K562 (cell line): ENCODE measurements around the gene ZNF433. TPM values are rescaled to one million over a fixed set of nuclear protein-coding genes. Genes with fewer than 3 reads are reported as not detected.
A peak's percentile ranks its signal among the peaks of the same experiment; 100 is the strongest.

ENCODE experiments used
- ATAC-seq: fragments of 200-7000 bp; cut with Tn5 transposase; 3 replicates; pipeline ENCODE4 v1.9.1; 2020; ENCODE audit warnings: moderate library complexity
- BruUV-seq: library from RNA; stranded (reverse); fragments of 400-500 nt; replicated peaks from 2 replicates; lab custom pipeline; 2021; lab: Mats Ljungman, UMichigan
- CTCF ChIA-PET: fragments of 300-600 bp; formaldehyde crosslinking; extraction: SDS; loops from one replicate; lab custom pipeline; 2021; ENCODE audit warnings: low intra/inter-chr PET ratio; lab: Yijun Ruan, JAX
- POLR2A ChIA-PET: fragments of 300-600, 350-650 bp; sonication (Branson Sonifier 250); formaldehyde crosslinking; extraction: SDS; loops from one replicate; lab custom pipeline; 2021; ENCODE audit warnings: antibody characterized with exemption, inconsistent platforms; lab: Yijun Ruan, JAX
- DNase-seq, 4 experiments: peaks; one replicate each; pipeline versions ENCODE4 v3.0.0 to v3.0.0-alpha.2; 2011 to 2018; ENCODE audit warnings: low spot score in 3 of 4, mixed read lengths in 3 of 4; ENCODE audit errors: extremely low read depth in 1 of 4
- FAIRE-seq: peaks from 2 replicates; lab custom pipeline; 2011; peaks lifted over from hg19 to GRCh38; lab: Jason Lieb, UNC
- H2AFZ ChIP-seq: 2 replicates; pipeline ENCODE4 v1.6.0; 2011; ENCODE audit warnings: low read depth, low read length, control low read depth, inconsistent platforms
- H3K27ac ChIP-seq: fragments of 200-600 bp; 3 replicates; pipeline ENCODE4 v1.8.0; 2011; ENCODE audit warnings: low read depth, mild to moderate bottlenecking, control low read depth, inconsistent platforms, low read length, moderate library complexity, mixed read lengths; ENCODE audit errors: extremely low read depth
- H3K27me3 ChIP-seq, 2 experiments: fragments of 300-600 bp in 1 of 2; 2 replicates in 1 of 2; 3 replicates in 1 of 2; pipeline versions ENCODE4 v1.6.0 to v1.8.0; 2011; ENCODE audit warnings: inconsistent platforms in 2 of 2, low read length in 2 of 2, mild to moderate bottlenecking in 1 of 2, mixed read lengths in 1 of 2, moderate library complexity in 1 of 2; ENCODE audit not compliant: control insufficient read depth in 2 of 2, insufficient read depth in 2 of 2
- H3K36me3 ChIP-seq: fragments of 300-600 bp; 3 replicates; pipeline ENCODE4 v1.8.0; 2011; ENCODE audit warnings: mild to moderate bottlenecking, low read length, inconsistent platforms; ENCODE audit not compliant: control insufficient read depth, insufficient read depth
- H3K4me1 ChIP-seq, 2 experiments: fragments of 200-600 bp in 1 of 2; replicated peaks in 1 of 2; 2 replicates in 1 of 2; 3 replicates in 1 of 2; pipeline versions ENCODE4 v1.5.1 to v1.8.0; 2011; ENCODE audit warnings: inconsistent platforms in 2 of 2, low read length in 2 of 2, mild to moderate bottlenecking in 1 of 2, mixed read lengths in 1 of 2, moderate library complexity in 1 of 2; ENCODE audit not compliant: control insufficient read depth in 2 of 2, insufficient read depth in 2 of 2
- H3K4me2 ChIP-seq: 2 replicates; pipeline ENCODE4 v1.6.1; 2011; ENCODE audit warnings: low read length, control low read depth, inconsistent platforms, mixed read lengths; ENCODE audit not compliant: insufficient read depth
- H3K4me3 ChIP-seq: fragments of 200-600 bp; sonication (generic), shearing (Covaris generic); 2 replicates; pipeline ENCODE4 v1.5.1; 2016; ENCODE audit warnings: control low read depth, inconsistent platforms
- H3K79me2 ChIP-seq: fragments of 200-600 bp; 3 replicates; pipeline ENCODE4 v1.8.0; 2011; ENCODE audit warnings: low read length, inconsistent platforms; ENCODE audit not compliant: control insufficient read depth, insufficient read depth
- H3K9ac ChIP-seq, 2 experiments: 2 replicates each; pipeline versions ENCODE4 v1.6.0 to v1.6.1; 2011; ENCODE audit warnings: low read depth in 2 of 2, low read length in 2 of 2, control low read depth in 1 of 2, inconsistent platforms in 1 of 2, mild to moderate bottlenecking in 1 of 2, mixed read lengths in 1 of 2; ENCODE audit not compliant: insufficient read depth in 1 of 2
- H3K9me1 ChIP-seq: one replicate; pipeline ENCODE4 v1.6.0; 2011; ENCODE audit warnings: inconsistent platforms, mild to moderate bottlenecking, low read length, moderate library complexity; ENCODE audit not compliant: control insufficient read depth, insufficient read depth
- H3K9me3 ChIP-seq: replicated peaks from 2 replicates; pipeline ENCODE4 v1.5.1; 2011; ENCODE audit warnings: low read depth, low read length, inconsistent platforms; ENCODE audit not compliant: control insufficient read depth, insufficient read depth
- H4K20me1 ChIP-seq: replicated peaks from 2 replicates; pipeline ENCODE4 v1.6.1; 2011; ENCODE audit warnings: low read length, inconsistent platforms, mixed read lengths; ENCODE audit not compliant: control insufficient read depth, insufficient read depth
- ARID1B ChIP-seq: fragments of 450-650 bp; IDR thresholded peaks from 2 replicates; pipeline ENCODE4 v1.6.1; 2016; ENCODE audit warnings: antibody characterized with exemption, mild to moderate bottlenecking, inconsistent platforms
- EHMT2 ChIP-seq: fragments of 450-650 bp; IDR thresholded peaks from 2 replicates; pipeline ENCODE4 v1.6.1; 2018; ENCODE audit warnings: antibody characterized with exemption
- ETS1 ChIP-seq: conservative IDR thresholded peaks from 2 replicates; pipeline ENCODE4 v1.6.1; 2011; ENCODE audit warnings: low read depth, mild to moderate bottlenecking, low read length; ENCODE audit not compliant: control insufficient read depth
- PKNOX1 ChIP-seq: fragments of 450-650 bp; IDR thresholded peaks from 2 replicates; pipeline ENCODE4 v1.6.1; 2016
- REST ChIP-seq, 2 experiments: fragments of 450-650 bp; formaldehyde crosslinking in 1 of 2; IDR thresholded peaks; 2 replicates each; pipeline versions ENCODE4 v1.4.0 to v1.6.1; 2014 to 2020; ENCODE audit warnings: mild to moderate bottlenecking in 2 of 2, borderline replicate concordance in 1 of 2, low read depth in 1 of 2
- SP2 ChIP-seq: IDR thresholded peaks from 2 replicates; pipeline ENCODE4 v1.6.1; 2011; ENCODE audit warnings: mild to moderate bottlenecking, low read depth, low read length, moderate library complexity; ENCODE audit not compliant: poor library complexity, severe bottlenecking; ENCODE audit errors: extremely low read depth
- XRCC3 ChIP-seq: fragments of 450-650 bp; IDR thresholded peaks from 2 replicates; pipeline ENCODE4 v1.6.1; 2017; ENCODE audit warnings: mild to moderate bottlenecking, moderate library complexity
- ZNF217 ChIP-seq: sonication (generic); formaldehyde crosslinking; IDR thresholded peaks from 2 replicates; pipeline ENCODE4 v1.8.0; 2022; ENCODE audit warnings: mild to moderate bottlenecking, missing genetic modification reagents
- ZNF23 ChIP-seq: fragments of 250-450 bp; sonication (Bioruptor Pico); IDR thresholded peaks from 2 replicates; pipeline ENCODE4 v1.4.0; 2020; ENCODE audit warnings: mild to moderate bottlenecking
- WGBS: fragments of 100-300 bp; shearing (Covaris generic); methylation state at CpG from one replicate; pipeline ENCODE4 v1.1.6; 2016; ENCODE audit warnings: low coverage, mixed read lengths; ENCODE audit not compliant: insufficient coverage; ENCODE audit errors: missing lambda C conversion rate; 5-methylcytosine and 5-hydroxymethylcytosine counted together
- in situ Hi-C: fragments of 300-500 bp; cut with MboI; formaldehyde crosslinking; loops from 4 replicates; pipeline ENCODE4 v1.15.0; 2018; ENCODE audit warnings: inconsistent platforms, mixed read lengths
- intact Hi-C: fragments of 100-400 bp; cut with micrococcal nuclease; formaldehyde crosslinking; loops from 2 replicates; pipeline ENCODE4 v1.14.2; 2022
- polyA plus RNA-seq, 8 experiments: library from polyadenylated mRNA; depleted of rRNA in 4 of 8; stranded (reverse) in 5 of 8; unstranded in 3 of 8; fragments of >200 nt; fragmentation: Nextera tagmentation in 2 of 8; fragmentation: Illumina TruSeq in 1 of 8; extraction: Ambion mirVana in 2 of 8; extraction: Trizol in 1 of 8; gene quantifications; 2 replicates each; pipeline versions ENCODE4 v1.2.1 to v1.2.3, GENCODE V29; 2011 to 2014; ENCODE audit warnings: inconsistent platforms in 1 of 8, missing spikeins in 1 of 8
- total RNA-seq, 7 experiments: library from RNA; depleted of rRNA in 6 of 7; stranded (reverse); fragments of >200 nt in 6 of 7; fragmentation: Illumina TruSeq in 2 of 7; extraction: Trizol in 2 of 7; gene quantifications; 2 replicates each; pipeline versions ENCODE4 v1.2.1 to v1.2.3, GENCODE V29; 2011 to 2021; ENCODE audit warnings: low replicate concordance in 1 of 7

Gene ZNF433
- total and polyA plus RNA-seq, 9 of the 15 experiments (the other 6 are each of a cell fraction or from before 2014, with no cell fraction given) = 2.0 to 4.1 (median 2.9) TPM

- BruUV-seq = no TSS peak
- Histone ChIP-seq H3K36me3 (no peaks in the 10 kb centered on the region), H2AFZ (no peak within 1 kb of the TSS), H4K20me1 (no peaks in the 10 kb centered on the region), H3K4me2 (no peak within 1 kb of the TSS), H3K27me3 (no peaks in the 10 kb centered on the region), H3K4me1 (peaks cover 0 to 7% of the 10 kb centered on the region in 2 experiments; a peak in 2 of 5 replicates), H3K4me3 (no peak within 1 kb of the TSS), H3K79me2 (no peaks in the 10 kb centered on the region), H3K9ac (no peak within 1 kb of the TSS), H3K27ac (no peak within 1 kb of the TSS), H3K9me1 (no peaks in the 10 kb centered on the region), H3K9me3 (no peaks in the 10 kb centered on the region; the same call in 1 of the 2 replicates)
- in situ Hi-C loops (no loop called here), intact Hi-C loops (loop anchor here (1.0 kb wide), 1 partner anchor 176 kb away; no protein-coding TSS in a partner anchor)
- ATAC-seq (peak; percentile 84), DNase-seq (peak in 3 of 4 experiments; percentile 19 to 35 (median 24)), FAIRE-seq (no peak)
- CTCF ChIA-PET = interaction anchor here (1.0 kb wide), 1 partner anchor 24 kb away, joined by 3 read pairs; no protein-coding TSS in a partner anchor
- POLR2A ChIA-PET = interaction anchor here (1.0 kb wide), 2 partner anchors 128 to 175 kb away, joined by 3 to 5 read pairs; partner anchors contain the start of gene ZNF20
- WGBS = 39% methylated on average over 40 of the region's 47 CpGs
- no peak for TF ChIP-seq ZNF217
- TF ChIP-seq XRCC3 = no peak
- no peak for TF ChIP-seq EHMT2
- no peak for TF ChIP-seq ARID1B
- peak; percentile 94 for TF ChIP-seq PKNOX1
- TF ChIP-seq SP2 = no peak
- TF ChIP-seq ETS1 = no peak
- 0 out of 2 replicates have a peak, but pooled peaks have one; percentile 28 for TF ChIP-seq REST (IDR thresholded peaks at IDR 0.05; ENCODE audit: borderline replicate concordance)
- no peak for TF ChIP-seq REST (CRISPR knock-in tag; IDR thresholded peaks at IDR 0.05; ENCODE audit: low read depth)
- no peak for TF ChIP-seq ZNF23 (CRISPR knock-in tag)
Observed at GRCh38 chr19:11964858-11965645, 70.4 kb downstream of the ZNF433 start, which contains the start of gene ZNF763. Gene ZNF763, plus strand, starts transcription at chr19:11965040. Its CDS starts 169 bp downstream, at chr19:11965209.
